B cell (primary cell): ENCODE results near the gene SFT2D1. TPM values are rescaled to one million over a fixed set of nuclear protein-coding genes. Genes with fewer than 3 reads are reported as not detected.

Experiments used
- ATAC-seq: fragments of 200-7000 bp; cut with Tn5 transposase; one replicate; pipeline ENCODE4 v1.10.0; 2021; ENCODE audit warnings: low read depth, mild to moderate bottlenecking, moderate number of reproducible peaks, moderate library complexity
- CTCF ChIA-PET: fragments of 350-600 bp; sonication (Branson Sonifier 250); formaldehyde crosslinking; loops from one replicate; lab custom pipeline; 2021; ENCODE audit warnings: antibody characterized with exemption, inconsistent platforms; lab: Charles Lee
- POLR2A ChIA-PET: fragments of 350-600 bp; sonication (Branson Sonifier 250); formaldehyde crosslinking; loops from one replicate; lab custom pipeline; 2021; ENCODE audit warnings: antibody characterized with exemption; lab: Charles Lee
- DNase-seq: peaks from one replicate; pipeline ENCODE4 v3.0.0; 2013
- H2AFZ ChIP-seq: 2 replicates; pipeline ENCODE4 v1.6.1; 2012; ENCODE audit warnings: mild to moderate bottlenecking, low read depth, low read length; ENCODE audit not compliant: insufficient read depth, poor library complexity, severe bottlenecking
- H3K27ac ChIP-seq, 2 donors: 1 replicate in 1 of 2; 2 replicates in 1 of 2; pipeline ENCODE4 v1.5.1; 2012 to 2013; ENCODE audit warnings: low read length in 2 of 2, mild to moderate bottlenecking in 2 of 2, moderate library complexity in 1 of 2
- H3K27me3 ChIP-seq, 4 experiments: fragments of 200-600 bp in 1 of 4; sonication (generic) in 1 of 4; replicated peaks in 1 of 4; 1 replicate in 2 of 4; 2 replicates in 2 of 4; pipeline versions ENCODE4 v1.6.1 to v1.7.0; 2013 to 2016; ENCODE audit warnings: low read length in 3 of 4, mild to moderate bottlenecking in 2 of 4, mixed read lengths in 1 of 4, moderate library complexity in 1 of 4; ENCODE audit not compliant: insufficient read depth in 4 of 4, control insufficient read depth in 3 of 4; ENCODE audit errors: control extremely low read depth in 1 of 4
- H3K36me3 ChIP-seq, 2 experiments: replicated peaks in 1 of 2; 1 replicate in 1 of 2; 2 replicates in 1 of 2; pipeline versions ENCODE4 v1.6.1 to v1.7.1; 2013; ENCODE audit warnings: low read length in 1 of 2; ENCODE audit not compliant: insufficient read depth in 2 of 2, control insufficient read depth in 1 of 2; ENCODE audit errors: control extremely low read depth in 1 of 2, extremely low read depth in 1 of 2
- H3K4me1 ChIP-seq, 2 donors: fragments of 200-600 bp in 1 of 2; sonication (generic) in 1 of 2; 1 replicate in 1 of 2; 2 replicates in 1 of 2; pipeline versions ENCODE4 v1.5.1 to v1.6.1; 2013 to 2017; ENCODE audit warnings: low read length in 2 of 2; ENCODE audit not compliant: control insufficient read depth in 2 of 2, insufficient read depth in 2 of 2
- H3K4me2 ChIP-seq: replicated peaks from 2 replicates; pipeline ENCODE3; 2012; ENCODE audit warnings: mild to moderate bottlenecking, low read depth, low read length; ENCODE audit not compliant: poor library complexity, severe bottlenecking
- H3K4me3 ChIP-seq, 5 experiments: fragments of 200-600 bp in 1 of 5; sonication (generic) in 1 of 5; 1 replicate in 3 of 5; 2 replicates in 2 of 5; pipeline versions ENCODE4 v1.5.1 to v1.7.0; 2011 to 2016; ENCODE audit warnings: low read length in 4 of 5, mild to moderate bottlenecking in 4 of 5, low read depth in 2 of 5, control low read depth in 1 of 5, moderate library complexity in 1 of 5; ENCODE audit not compliant: insufficient read depth in 1 of 5; ENCODE audit errors: control extremely low read depth in 1 of 5, extremely low read depth in 1 of 5
- H3K79me2 ChIP-seq: fragments of 200-600 bp; sonication (generic); one replicate; pipeline ENCODE4 v1.6.0; 2016; ENCODE audit warnings: low read length; ENCODE audit not compliant: control insufficient read depth, insufficient read depth
- H3K9ac ChIP-seq: fragments of 200-600 bp; sonication (generic); 2 replicates; pipeline ENCODE4 v1.6.1; 2017; ENCODE audit warnings: mild to moderate bottlenecking, low read length, moderate library complexity
- H3K9me3 ChIP-seq, 3 donors: one replicate each; pipeline versions ENCODE4 v1.6.1 to v1.7.1; 2013; ENCODE audit warnings: low read length in 2 of 3; ENCODE audit not compliant: control insufficient read depth in 2 of 3, insufficient read depth in 1 of 3; ENCODE audit errors: control extremely low read depth in 1 of 3
- H4K20me1 ChIP-seq: 2 replicates; pipeline ENCODE4 v1.6.0; 2012; ENCODE audit warnings: mild to moderate bottlenecking, low read length; ENCODE audit not compliant: insufficient read depth, control insufficient read depth, poor library complexity, severe bottlenecking
- H3K27ac Mint-ChIP-seq: one replicate; pipeline ENCODE4 v1.8.0; 2021; ENCODE audit warnings: mixed read lengths
- H3K27me3 Mint-ChIP-seq: one replicate; pipeline ENCODE4 v1.8.0; 2021; ENCODE audit warnings: mixed read lengths
- H3K4me1 Mint-ChIP-seq: one replicate; pipeline ENCODE4 v1.8.0; 2021; ENCODE audit warnings: mixed read lengths
- H3K4me3 Mint-ChIP-seq: one replicate; pipeline ENCODE4 v1.8.0; 2021; ENCODE audit warnings: mixed read lengths
- H3K9me3 Mint-ChIP-seq: one replicate; pipeline ENCODE4 v1.8.0; 2022; ENCODE audit warnings: mixed read lengths; ENCODE audit not compliant: insufficient read depth
- CTCF ChIP-seq: fragments of 200-600 bp; IDR thresholded peaks from one replicate; pipeline ENCODE4 v1.8.0; 2022; ENCODE audit warnings: antibody characterized with exemption, mild to moderate bottlenecking
- EZH2 ChIP-seq: IDR thresholded peaks from 2 replicates; pipeline ENCODE4 v1.6.1; 2012; ENCODE audit warnings: borderline replicate concordance, low read depth, mild to moderate bottlenecking, moderate library complexity, low read length; ENCODE audit not compliant: insufficient read depth, poor library complexity, severe bottlenecking
- WGBS: methylation state at CpG from one replicate; pipeline ENCODE4 v1.1.5; 2013; ENCODE audit warnings: missing lambda C conversion rate; ENCODE audit not compliant: insufficient coverage; 5-methylcytosine and 5-hydroxymethylcytosine counted together
- intact Hi-C: fragments of 100-400 bp; cut with micrococcal nuclease; formaldehyde crosslinking; loops from one replicate; pipeline ENCODE4 v1.10.0; 2022
- polyA plus RNA-seq: library from polyadenylated mRNA; depleted of rRNA; stranded (reverse); fragments of >200 nt; gene quantifications from 2 replicates; pipeline ENCODE4 v1.2.3, GENCODE V29; 2012
- total RNA-seq, 2 donors: library from RNA; stranded (reverse); fragments of 120-200 nt in 1 of 2; gene quantifications; 1 replicate in 1 of 2; 2 replicates in 1 of 2; pipeline versions ENCODE4 v1.2.3 to v1.2.4, GENCODE V29; 2013 to 2022

The SFT2D1 gene
- total and polyA plus RNA-seq, 2 donors (not counting 1 experiment from before 2014, with no cell fraction given): 38.2 to 59.0 TPM

- Histone ChIP-seq H3K9ac (peak overlapping the region; percentile 99), H4K20me1 (peaks cover 36% of the 10 kb centered on the region), H3K4me3 (peak overlapping the region; percentile 91 to 100 (median 97)), H3K9me3 (no peaks in the 10 kb centered on the region), H3K4me2 (peak overlapping the region; percentile 96), H3K27me3 (no peaks in the 10 kb centered on the region), H3K4me1 (peaks cover 34 to 47% of the 10 kb centered on the region in 2 donors), H3K36me3 (peaks cover 14 to 31% of the 10 kb centered on the region in 2 experiments), H3K79me2 (peaks cover 59% of the 10 kb centered on the region), H3K27ac (peak overlapping the region; percentile 99 to 100), H2AFZ (peak overlapping the region; percentile 72)
- Mint-ChIP-seq H3K27ac (peak overlapping the region; percentile 97), H3K4me3 (peak overlapping the region; percentile 90), H3K27me3 (no peaks in the 10 kb centered on the region), H3K9me3 (no peaks in the 10 kb centered on the region), H3K4me1 (peaks cover 17% of the 10 kb centered on the region)
- ChIA-PET POLR2A (interaction anchor here (1.2 kb wide), 1 partner anchor 41 kb away, joined by 7 read pairs; no protein-coding TSS in a partner anchor), CTCF (interaction anchor here (0.7 to 3.7 kb wide), 2 partner anchors 39 to 59 kb away, joined by 5 to 27 read pairs; no protein-coding TSS in a partner anchor)
- no peak for TF ChIP-seq CTCF
- no peak for TF ChIP-seq EZH2
- intact Hi-C loops: loop anchor here (1.0 to 5.0 kb wide), 5 partner anchors 29 to 615 kb away; partner anchors contain the start of genes RNASET2 and RPS6KA2
- DNase-seq: no peak
- 0% methylated on average over 16 of the region's 16 CpGs for WGBS
- ATAC-seq: no peak
These were observed 382 bp downstream of the SFT2D1 start for GRCh38 chr6:166341977-166342348.

- 0% methylated on average over 7 of the region's 7 CpGs for WGBS
- Mint-ChIP-seq H3K27ac (peak overlapping the region; percentile 97), H3K4me1 (peaks cover 21% of the 10 kb centered on the region), H3K27me3 (no peaks in the 10 kb centered on the region), H3K4me3 (peak overlapping the region; percentile 90), H3K9me3 (no peaks in the 10 kb centered on the region)
- H3K36me3 ChIP-seq: peaks cover 17 to 36% of the 10 kb centered on the region in 2 experiments
- H3K9ac ChIP-seq: peak overlapping the region; percentile 99
- intact Hi-C loops: loop anchor here (5.0 kb wide), 1 partner anchor 616 kb away; the partner anchor contains the start of gene RNASET2
- no peaks in the 10 kb centered on the region for H3K27me3 ChIP-seq
- DNase-seq (peak; percentile 52), ATAC-seq (no peak)
- H4K20me1 ChIP-seq: peaks cover 41% of the 10 kb centered on the region
- CTCF ChIA-PET: interaction anchor here (0.7 to 3.7 kb wide), 2 partner anchors 40 to 59 kb away, joined by 5 to 27 read pairs; no protein-coding TSS in a partner anchor
- H3K4me3 ChIP-seq: peak overlapping the region; percentile 91 to 100 (median 97)
- peaks cover 34 to 52% of the 10 kb centered on the region in 2 donors for H3K4me1 ChIP-seq
- POLR2A ChIA-PET: interaction anchor here (1.2 kb wide), 1 partner anchor 42 kb away, joined by 7 read pairs; no protein-coding TSS in a partner anchor
- no peaks in the 10 kb centered on the region for H3K9me3 ChIP-seq
- peaks cover 64% of the 10 kb centered on the region for H3K79me2 ChIP-seq
- no peak for TF ChIP-seq CTCF
- no peak for TF ChIP-seq EZH2
- H3K4me2 ChIP-seq: peak overlapping the region; percentile 96
- H2AFZ ChIP-seq: no peak overlapping the region
- H3K27ac ChIP-seq: peak overlapping the region; percentile 99 to 100
These were observed 881 bp downstream of the SFT2D1 start for GRCh38 chr6:166341464-166341863.
